IMR-90 (cell line): ENCODE measurements around the gene GSK3B. TPM values are rescaled to one million over a fixed set of nuclear protein-coding genes. Genes with fewer than 3 reads are reported as not detected.

Experiments
- ATAC-seq: fragments of 200-7000 bp; cut with Tn5 transposase; 2 replicates; pipeline ENCODE4 v1.9.1; 2020; ENCODE audit warnings: low read depth, mild to moderate bottlenecking, moderate library complexity
- BruUV-seq: library from RNA; stranded (reverse); fragments of 400-500 nt; replicated peaks from 2 replicates; lab custom pipeline; 2021; lab: Mats Ljungman, UMichigan
- CTCF ChIA-PET: fragments of 300-600 bp; formaldehyde crosslinking; extraction: SDS; loops from one replicate; lab custom pipeline; 2021; ENCODE audit warnings: antibody characterized with exemption; lab: Yijun Ruan, JAX
- POLR2A ChIA-PET: fragments of 300-600 bp; sonication (Branson Sonifier 250); formaldehyde crosslinking; loops from one replicate; lab custom pipeline; 2022; ENCODE audit warnings: antibody characterized with exemption; ENCODE audit not compliant: unreplicated experiment; lab: Charles Lee
- DNase-seq: peaks from one replicate; pipeline ENCODE4 v3.0.0; 2013
- H2AFZ ChIP-seq: replicated peaks from 2 replicates; pipeline ENCODE3; 2013; ENCODE audit warnings: low read length, mild to moderate bottlenecking; ENCODE audit not compliant: poor library complexity
- H2AK5ac ChIP-seq: 2 replicates; pipeline ENCODE4 v1.6.1; 2013; ENCODE audit warnings: low read depth, low read length, inconsistent platforms
- H2AK9ac ChIP-seq: replicated peaks from 2 replicates; pipeline ENCODE3; 2013; ENCODE audit warnings: mild to moderate bottlenecking, low read depth, low read length, moderate library complexity; ENCODE audit not compliant: poor library complexity
- H2BK120ac ChIP-seq: 2 replicates; pipeline ENCODE4 v1.6.1; 2013; ENCODE audit warnings: low read depth, low read length, inconsistent platforms
- H2BK15ac ChIP-seq: 3 replicates; pipeline ENCODE4 v1.6.1; 2013; ENCODE audit warnings: low read depth, low read length, inconsistent platforms
- H2BK20ac ChIP-seq: 2 replicates; pipeline ENCODE4 v1.6.1; 2013; ENCODE audit warnings: low read depth, mild to moderate bottlenecking, inconsistent platforms, low read length, moderate library complexity
- H2BK5ac ChIP-seq: 2 replicates; pipeline ENCODE4 v1.6.1; 2013; ENCODE audit warnings: mild to moderate bottlenecking, low read depth, low read length, inconsistent platforms; ENCODE audit not compliant: poor library complexity, severe bottlenecking
- H3K14ac ChIP-seq: replicated peaks from 2 replicates; pipeline ENCODE4 v1.6.1; 2013; ENCODE audit warnings: low read depth, low read length, inconsistent platforms
- H3K18ac ChIP-seq: 2 replicates; pipeline ENCODE4 v1.6.1; 2013; ENCODE audit warnings: low read depth, low read length, control low read depth
- H3K23ac ChIP-seq: 2 replicates; pipeline ENCODE4 v1.6.1; 2013; ENCODE audit warnings: low read depth, low read length, inconsistent platforms
- H3K27ac ChIP-seq: 2 replicates; pipeline ENCODE4 v1.5.1; 2013; ENCODE audit warnings: mild to moderate bottlenecking, control low read depth, low read length; ENCODE audit not compliant: insufficient read depth
- H3K27me3 ChIP-seq: 2 replicates; pipeline ENCODE4 v1.6.1; 2013; ENCODE audit warnings: low read length; ENCODE audit not compliant: control insufficient read depth, insufficient read depth
- H3K36me3 ChIP-seq: 2 replicates; pipeline ENCODE4 v1.6.1; 2013; ENCODE audit warnings: low read length, mixed read lengths; ENCODE audit not compliant: control insufficient read depth, insufficient read depth
- H3K4ac ChIP-seq: 2 replicates; pipeline ENCODE4 v1.6.1; 2013; ENCODE audit warnings: low read depth, low read length, inconsistent platforms
- H3K4me1 ChIP-seq: 2 replicates; pipeline ENCODE4 v1.6.1; 2013; ENCODE audit warnings: low read length, mixed read lengths; ENCODE audit not compliant: control insufficient read depth, insufficient read depth
- H3K4me2 ChIP-seq: 2 replicates; pipeline ENCODE4 v1.6.1; 2013; ENCODE audit warnings: low read depth, mild to moderate bottlenecking, control low read depth, low read length, moderate library complexity
- H3K4me3 ChIP-seq: 2 replicates; pipeline ENCODE4 v1.5.1; 2013; ENCODE audit warnings: low read depth, mild to moderate bottlenecking, control low read depth, low read length, moderate library complexity; ENCODE audit not compliant: insufficient read depth
- H3K56ac ChIP-seq: 2 replicates; pipeline ENCODE4 v1.6.1; 2013; ENCODE audit warnings: low read length, inconsistent platforms; ENCODE audit not compliant: insufficient read depth; ENCODE audit errors: extremely low read depth
- H3K79me1 ChIP-seq, 2 experiments: 2 replicates each; pipeline ENCODE4 v1.6.1; 2013; ENCODE audit warnings: low read length in 2 of 2, inconsistent platforms in 1 of 2, low read depth in 1 of 2
- H3K9ac ChIP-seq: 2 replicates; pipeline ENCODE4 v1.6.1; 2013; ENCODE audit warnings: low read depth, low read length, control low read depth
- H3K9me1 ChIP-seq: 2 replicates; pipeline ENCODE4 v1.6.1; 2013; ENCODE audit warnings: low read length, inconsistent platforms; ENCODE audit not compliant: insufficient read depth
- H3K9me3 ChIP-seq: 2 replicates; pipeline ENCODE4 v1.6.1; 2013; ENCODE audit warnings: low read length; ENCODE audit not compliant: control insufficient read depth, insufficient read depth
- H4K20me1 ChIP-seq: 2 replicates; pipeline ENCODE4 v1.6.1; 2013; ENCODE audit warnings: low read length, inconsistent platforms; ENCODE audit not compliant: insufficient read depth
- H4K5ac ChIP-seq: 2 replicates; pipeline ENCODE4 v1.6.1; 2013; ENCODE audit warnings: mild to moderate bottlenecking, low read depth, low read length, control low read depth
- H4K8ac ChIP-seq, 2 experiments: 2 replicates each; pipeline ENCODE4 v1.6.1; 2013; ENCODE audit warnings: low read depth in 2 of 2, low read length in 2 of 2, control low read depth in 1 of 2, inconsistent platforms in 1 of 2
- H4K91ac ChIP-seq: 2 replicates; pipeline ENCODE4 v1.6.1; 2013; ENCODE audit warnings: low read depth, low read length, inconsistent platforms; ENCODE audit not compliant: insufficient read depth
- CEBPB ChIP-seq: IDR thresholded peaks from 2 replicates; pipeline ENCODE4 v1.6.1; 2012; ENCODE audit warnings: low read depth, low read length, improper control_type of control experiment
- RFX5 ChIP-seq: IDR thresholded peaks from 2 replicates; pipeline ENCODE4 v1.8.0; 2012; ENCODE audit warnings: low read depth, mild to moderate bottlenecking, low read length, moderate library complexity
- WGBS, 2 experiments: methylation state at CpG; one replicate each; pipeline versions ENCODE4 v1.1.5 to v1.1.7; 2013; ENCODE audit warnings: missing lambda C conversion rate in 2 of 2; ENCODE audit not compliant: insufficient read length in 1 of 2; ENCODE audit errors: extremely low coverage in 2 of 2; 5-methylcytosine and 5-hydroxymethylcytosine counted together
- dilution Hi-C: fragments of 300-500 bp; cut with HindIII; formaldehyde crosslinking; loops from one replicate; pipeline ENCODE4 v1.14.3; 2018; ENCODE audit warnings: low sequenced_read_pairs; ENCODE audit not compliant: unreplicated experiment
- in situ Hi-C: fragments of 300-500 bp; cut with MboI; formaldehyde crosslinking; loops from 3 replicates; pipeline ENCODE4 v1.14.3; 2019; ENCODE audit warnings: low sequenced_read_pairs, inconsistent platforms, mixed read lengths
- intact Hi-C: fragments of 100-400 bp; cut with micrococcal nuclease; formaldehyde crosslinking; loops from 2 replicates; pipeline ENCODE4 v1.10.0; 2022
- polyA plus RNA-seq, 3 experiments: library from polyadenylated mRNA; depleted of rRNA; stranded (reverse); fragments of >200 nt; gene quantifications; 2 replicates each; pipeline ENCODE4 v1.2.3, GENCODE V29; 2012; ENCODE audit warnings: low replicate concordance in 1 of 3
- total RNA-seq: library from RNA; depleted of rRNA; stranded (reverse); fragments of >200 nt; gene quantifications from 2 replicates; pipeline ENCODE4 v1.2.3, GENCODE V29; 2012

The GSK3B gene
- total and polyA plus RNA-seq, 2 of the 4 experiments (the other 2 are of a cell fraction): 19.2 to 33.2 TPM

- H2BK20ac ChIP-seq: no peak overlapping the region
- in situ Hi-C loops: no loop called here
Observed at GRCh38 chr3:119872773-119873172, 221.5 kb downstream of the GSK3B start.

More at GRCh38 chr3:119872773-119873172, 221.5 kb downstream of the GSK3B start:
- Histone ChIP-seq H3K9me1 (no peaks in the 10 kb centered on the region), H2BK120ac (no peak overlapping the region), H2BK15ac (no peak overlapping the region), H3K27ac (no peak overlapping the region), H3K23ac (no peak overlapping the region), H3K4me3 (no peak overlapping the region), H4K5ac (no peak overlapping the region), H3K79me1 (peaks cover 5 to 9% of the 10 kb centered on the region in 2 experiments; a peak in 2 of 4 replicates), H3K9ac (no peak overlapping the region), H2AFZ (no peak overlapping the region), H4K20me1 (no peaks in the 10 kb centered on the region), H3K4ac (no peak overlapping the region), H3K14ac (no peak overlapping the region), H2BK5ac (no peak overlapping the region), H3K56ac (no peak overlapping the region), H3K27me3 (no peaks in the 10 kb centered on the region), H3K4me1 (no peaks in the 10 kb centered on the region), H3K18ac (no peak overlapping the region), H2AK9ac (no peak overlapping the region), H3K4me2 (no peak overlapping the region), H3K9me3 (no peaks in the 10 kb centered on the region), H2AK5ac (no peak overlapping the region), H3K36me3 (0 out of 2 replicates have a peak, but pooled peaks cover 1% of the 10 kb centered on the region), H4K8ac (no peak overlapping the region), H4K91ac (no peak overlapping the region)
- intact Hi-C loops (no loop called here), dilution Hi-C loops (no loop called here)
- BruUV-seq: no TSS peak
- POLR2A ChIA-PET: no interaction called here
- ATAC-seq (no peak), DNase-seq (no peak)
- WGBS, 2 experiments: 83% methylated on average over 1 of the region's 2 CpGs; no CpG with 5 or more reads in 1 of the 2 experiments
- peak; percentile 71 for TF ChIP-seq CEBPB
- TF ChIP-seq RFX5: no peak
- CTCF ChIA-PET: no interaction called here
